Retinal pigment epithelial cell (primary cell): Measurements from ENCODE around the gene BLID.

ENCODE experiments used
- DNase-seq: peaks from one replicate; pipeline ENCODE4 v3.0.0-alpha.2; 2010; ENCODE audit warnings: low read depth
- H3K4me3 ChIP-seq: 2 replicates; pipeline ENCODE4 v1.5.1; 2011; ENCODE audit warnings: mild to moderate bottlenecking, low read length, control low read depth, moderate library complexity
- CTCF ChIP-seq: conservative IDR thresholded peaks from 2 replicates; pipeline ENCODE4 v1.5.1; 2011; ENCODE audit warnings: low read depth, low read length, control low read depth, inconsistent platforms

BLID gene

GRCh38 chr11:122139595-122139866, 23.5 kb upstream of the BLID start:
- H3K4me3 ChIP-seq = no peak overlapping the region
- no peak for TF ChIP-seq CTCF
- DNase-seq = no peak

- no peak overlapping the region for H3K4me3 ChIP-seq
- no peak for TF ChIP-seq CTCF
- DNase-seq = no peak
Observed at GRCh38 chr11:122138744-122139594, 23.0 kb upstream of the BLID start.

GRCh38 chr11:122137078-122137793, 21.2 kb upstream of the BLID start:
- no peak for TF ChIP-seq CTCF
- H3K4me3 ChIP-seq = no peak overlapping the region
- DNase-seq = peak; percentile 92

- DNase-seq = no peak
- TF ChIP-seq CTCF = no peak
- no peak overlapping the region for H3K4me3 ChIP-seq
Observed at GRCh38 chr11:122131126-122131525, 15.1 kb upstream of the BLID start.

DNA sequence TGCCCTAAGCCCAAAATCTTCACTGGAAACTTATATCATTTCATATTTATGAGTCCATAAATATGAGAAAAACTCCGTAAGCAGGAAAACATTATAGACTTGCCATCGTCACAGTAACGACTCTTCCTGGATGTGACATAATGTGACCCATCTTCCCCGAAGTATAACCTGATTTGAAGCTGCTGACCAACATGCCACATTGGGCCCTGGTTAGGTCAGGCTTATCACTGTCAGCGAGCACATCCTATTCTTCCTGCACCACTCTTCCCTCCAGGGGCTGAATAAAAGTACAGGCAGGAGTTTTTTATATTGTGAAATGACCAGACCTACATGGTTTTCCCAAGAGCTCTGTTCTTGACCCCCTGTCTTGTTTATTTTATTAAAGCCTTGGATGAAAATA, 12.1 kb upstream of the BLID start:
- no peak for TF ChIP-seq CTCF
- no peak for DNase-seq
- no peak overlapping the region for H3K4me3 ChIP-seq

- H3K4me3 ChIP-seq = no peak overlapping the region
- no peak for TF ChIP-seq CTCF
- DNase-seq = no peak
Observed at GRCh38 chr11:122127020-122127419, 11.0 kb upstream of the BLID start.

- no peak for TF ChIP-seq CTCF
- DNase-seq = no peak
- no peak overlapping the region for H3K4me3 ChIP-seq
Observed at GRCh38 chr11:122126024-122126688, 10.1 kb upstream of the BLID start.
